ENCODE results near the gene DCXR.

The DCXR gene

DNA sequence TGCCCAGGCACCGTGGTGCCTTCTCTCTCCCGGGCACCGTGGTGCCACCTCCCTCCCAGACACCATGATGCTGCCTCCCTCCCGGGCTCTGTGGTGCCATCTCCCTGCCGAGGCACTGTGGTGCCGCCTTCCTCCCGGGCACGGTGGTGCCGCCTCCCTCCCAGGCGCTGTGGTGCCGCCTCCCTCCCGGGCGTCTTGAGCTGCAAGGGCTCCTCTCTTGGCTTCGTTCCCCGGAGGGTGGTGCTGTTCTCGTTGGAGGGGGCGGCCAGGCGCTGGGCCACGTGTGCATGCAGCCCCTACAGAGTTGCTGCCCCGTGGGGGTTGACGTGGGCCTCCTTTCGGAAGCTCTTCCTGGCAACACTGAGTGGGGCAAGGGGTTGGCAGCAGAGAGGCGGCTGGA, 23.1 kb downstream of the DCXR start:
- in situ Hi-C loops (cut with MboI; ENCODE audit: low sequenced_read_pairs) = no loop called here

DNA sequence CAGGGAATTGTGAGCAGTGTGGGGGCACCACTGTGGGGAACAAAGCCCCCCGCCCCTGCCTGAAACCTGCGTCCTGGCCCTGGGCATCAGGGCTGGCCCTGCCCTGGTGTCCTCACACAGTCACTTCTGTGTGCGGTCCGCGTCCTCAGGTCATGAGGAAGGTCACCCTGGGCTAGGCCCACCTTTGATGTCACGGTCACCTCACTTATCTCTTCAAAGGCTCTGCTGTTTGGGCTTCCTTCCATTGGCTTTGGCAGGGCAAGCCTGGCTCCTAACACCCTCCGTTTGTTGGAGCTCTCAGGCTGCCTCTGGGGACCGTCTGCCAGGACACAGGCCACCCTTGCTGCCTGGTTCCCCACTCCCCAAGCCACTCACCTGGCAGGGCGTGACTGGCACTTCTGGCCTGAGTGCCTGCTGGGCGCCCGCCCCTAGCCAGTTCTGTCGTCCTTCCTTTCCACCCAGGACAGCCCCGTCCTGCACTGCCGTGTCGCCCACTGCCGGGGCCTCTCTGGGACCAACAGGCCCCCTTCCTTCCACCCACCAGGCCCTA, 23.6 kb downstream of the DCXR start:
- in situ Hi-C loops (cut with MboI; ENCODE audit: low sequenced_read_pairs) = no loop called here

DNA sequence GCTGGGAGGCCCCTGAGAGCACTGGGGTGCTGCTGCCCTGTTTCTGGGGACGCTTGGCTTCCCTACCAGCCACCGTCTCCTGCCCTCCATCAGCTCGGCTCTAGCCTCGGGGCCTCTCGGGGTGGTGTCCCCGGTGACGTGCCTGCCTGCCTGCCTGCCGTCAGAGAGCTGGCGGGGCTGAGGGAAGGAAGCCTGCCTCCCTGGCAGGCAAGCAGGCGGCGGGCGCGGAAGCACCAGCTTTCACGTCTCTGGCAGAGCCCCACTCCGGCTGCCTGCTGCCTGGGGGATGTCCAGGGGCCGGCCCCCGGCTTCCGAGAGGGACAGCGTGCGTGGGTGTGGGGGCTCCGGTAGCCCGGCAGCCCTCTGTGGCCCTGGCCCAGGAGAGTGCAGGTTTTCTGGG, 24.2 kb downstream of the DCXR start:
- in situ Hi-C loops (cut with MboI; ENCODE audit: low sequenced_read_pairs) = no loop called here

DNA sequence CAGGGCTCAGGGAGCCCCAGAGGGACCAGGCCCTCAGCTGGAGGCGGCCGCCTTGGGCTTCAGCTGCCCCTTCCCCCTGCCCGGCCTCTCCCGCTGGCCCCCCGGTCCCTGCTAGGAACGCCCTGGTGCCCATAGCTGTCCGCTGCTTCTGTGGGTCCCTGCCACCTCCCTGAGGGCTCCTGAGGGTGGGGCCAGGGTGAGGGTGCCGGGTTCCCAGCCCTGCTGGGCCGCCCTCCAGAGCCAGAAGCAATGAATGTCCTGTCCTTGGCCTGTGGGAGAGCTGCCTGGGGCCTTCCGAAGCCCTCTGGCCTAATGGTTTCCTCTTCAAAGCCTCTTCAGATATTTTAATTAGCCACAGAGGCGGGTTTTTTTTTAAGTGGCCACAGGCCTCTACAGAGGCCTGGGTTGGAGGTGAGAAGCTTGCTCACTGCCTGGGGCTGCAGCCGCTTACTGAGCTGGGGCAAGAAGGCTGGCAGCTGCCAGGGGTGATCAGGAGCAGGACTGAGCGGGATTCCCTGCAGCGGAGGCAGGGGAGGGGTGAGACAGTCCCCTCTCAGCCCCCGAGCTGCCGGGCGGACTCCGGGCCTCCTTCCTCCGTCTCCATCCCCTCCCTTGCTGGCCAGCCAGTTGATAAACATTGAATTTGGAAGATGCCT, 24.7 kb downstream of the DCXR start:
- in situ Hi-C loops (cut with MboI; ENCODE audit: low sequenced_read_pairs) = no loop called here

DNA sequence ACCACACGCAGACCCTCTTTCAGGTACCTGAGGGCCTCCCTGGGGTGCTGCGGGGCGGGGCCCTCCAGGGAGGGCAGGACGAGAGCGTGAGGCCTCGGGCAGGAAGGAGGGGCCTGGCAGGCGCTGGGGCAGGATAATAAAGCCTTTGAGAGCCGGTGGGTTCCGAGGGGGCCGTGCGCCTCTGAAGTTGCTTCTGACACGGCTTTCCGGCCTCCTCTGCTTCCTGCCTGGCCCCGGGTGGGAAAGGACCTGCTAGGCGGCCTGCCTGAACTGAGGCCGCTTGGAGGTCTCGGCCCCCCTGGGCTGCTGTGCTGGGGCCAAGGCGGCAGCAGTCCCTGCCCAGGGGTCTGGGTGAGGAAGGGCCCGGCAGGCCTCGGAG, 25.2 kb downstream of the DCXR start:
- in situ Hi-C loops (cut with MboI; ENCODE audit: low sequenced_read_pairs) = no loop called here

DNA sequence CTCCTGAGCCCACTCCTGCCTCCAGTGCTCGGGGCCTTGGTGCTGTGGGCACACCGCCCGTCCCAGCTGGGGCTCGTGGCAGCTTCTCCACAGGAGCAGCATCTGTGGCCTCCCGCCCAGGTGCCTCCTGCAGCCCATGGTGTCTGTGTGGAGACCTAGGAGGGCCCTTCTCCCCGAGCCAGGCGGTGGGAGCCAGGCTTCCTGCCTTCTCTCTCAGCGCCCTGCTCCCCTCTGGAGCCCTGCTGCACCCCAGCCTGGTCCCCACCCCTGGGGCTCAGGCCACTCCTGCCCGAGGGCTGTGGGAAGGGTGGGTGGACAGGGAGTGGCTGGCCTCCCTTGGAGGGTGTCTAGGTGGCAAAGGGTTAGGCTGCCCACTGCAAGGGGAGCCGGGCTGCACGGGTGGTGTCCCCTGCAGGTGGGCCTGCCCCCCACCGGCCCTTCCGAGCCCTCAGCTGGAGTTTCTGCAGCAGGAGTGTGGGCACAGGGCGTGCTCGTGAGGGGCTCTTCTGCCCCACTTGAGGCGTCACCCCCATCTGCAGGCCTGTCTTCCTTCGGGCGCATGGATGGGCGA, 25.8 kb downstream of the DCXR start:
- in situ Hi-C loops (cut with MboI; ENCODE audit: low sequenced_read_pairs) = no loop called here

DNA sequence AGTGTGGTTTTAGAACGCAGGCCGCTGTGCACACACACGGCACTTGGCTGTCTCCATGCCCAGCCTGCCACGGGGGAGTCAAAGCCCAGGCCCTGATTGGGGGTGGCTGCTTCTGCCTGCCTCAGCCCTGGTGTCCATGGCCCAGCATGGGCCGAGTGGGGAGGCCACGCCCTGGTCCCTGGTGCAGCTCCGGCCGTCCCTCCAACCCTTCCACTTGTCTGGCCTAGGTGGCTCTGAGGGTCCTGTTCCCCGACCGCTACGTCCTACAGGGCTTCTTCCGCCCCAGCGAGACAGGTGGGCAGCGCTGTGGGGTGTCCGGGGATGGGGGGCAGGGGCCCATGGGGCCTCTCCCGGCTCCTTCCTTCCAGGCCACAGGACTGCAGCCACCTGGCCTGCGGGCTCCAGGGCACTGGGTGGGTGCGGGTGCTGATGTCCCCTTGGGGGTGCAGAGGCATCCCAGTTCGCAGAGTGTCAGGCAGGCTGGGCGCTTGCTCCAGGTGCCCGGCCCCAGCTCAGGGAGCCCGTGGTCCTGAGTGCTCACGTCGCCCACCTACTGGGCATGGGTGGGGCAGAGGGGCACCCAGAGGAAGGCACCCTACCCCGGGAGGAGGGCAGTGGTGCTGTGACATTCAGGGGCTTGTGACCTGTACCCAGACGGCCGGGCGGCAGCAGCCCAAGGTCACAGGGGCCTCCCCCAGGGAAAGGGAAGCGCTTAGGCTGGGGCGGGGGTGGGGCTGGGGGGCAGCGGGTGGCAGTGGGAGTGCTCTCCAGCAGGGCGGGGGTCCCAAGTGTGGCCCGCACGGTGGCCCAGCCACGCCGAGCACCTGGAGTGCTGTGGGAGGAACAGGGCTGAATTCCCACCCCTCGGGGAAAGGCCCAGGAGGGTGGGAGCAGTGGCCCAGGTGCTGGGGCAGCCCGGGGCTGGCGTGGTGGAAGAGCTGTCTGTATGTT, 26.6 kb downstream of the DCXR start:
- in situ Hi-C loops (cut with MboI; ENCODE audit: low sequenced_read_pairs) = no loop called here

DNA sequence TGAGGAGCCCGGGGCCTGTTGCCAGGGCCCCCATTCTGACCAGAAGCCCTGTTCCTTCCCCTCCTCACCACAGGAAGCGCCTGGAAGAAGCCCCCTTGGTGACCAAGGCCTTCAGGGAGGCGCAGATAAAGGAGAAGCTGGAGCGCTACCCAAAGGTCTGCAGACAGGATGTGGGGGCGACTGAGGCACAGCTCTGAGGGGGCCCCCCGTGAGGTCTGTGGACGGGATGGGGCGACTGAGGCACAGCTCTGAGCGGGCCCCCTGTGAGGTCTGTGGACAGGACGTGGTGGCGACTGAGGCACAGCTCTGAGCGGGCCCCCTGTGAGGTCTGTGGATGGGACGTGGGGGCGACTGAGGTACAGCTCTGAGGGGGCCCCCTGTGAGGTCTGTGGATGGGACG, 28.1 kb downstream of the DCXR start:
- in situ Hi-C loops (cut with MboI; ENCODE audit: low sequenced_read_pairs) = no loop called here

DNA sequence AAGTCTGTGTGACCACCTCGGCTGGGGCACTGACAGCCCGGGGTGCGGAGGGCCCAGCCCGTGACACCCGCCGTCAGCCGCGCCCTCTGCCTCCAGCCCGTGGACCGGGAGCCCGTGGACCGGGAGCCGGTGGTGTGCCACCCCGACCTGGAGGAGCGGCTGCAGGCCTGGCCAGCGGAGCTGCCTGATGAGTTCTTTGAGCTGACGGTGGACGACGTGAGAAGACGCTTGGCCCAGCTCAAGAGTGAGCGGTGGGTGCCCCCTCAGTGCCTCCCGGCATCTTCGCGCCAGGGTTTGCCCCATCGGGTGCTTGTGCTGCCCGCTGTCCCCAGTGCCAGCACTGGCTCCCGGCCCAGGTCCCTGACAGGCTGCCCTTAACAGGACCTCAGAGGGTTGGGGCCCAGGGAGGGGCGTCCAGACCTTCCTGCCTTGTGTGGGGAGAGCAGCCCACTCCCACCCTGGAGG, 28.5 kb downstream of the DCXR start:
- in situ Hi-C loops (cut with MboI; ENCODE audit: low sequenced_read_pairs) = no loop called here

DNA sequence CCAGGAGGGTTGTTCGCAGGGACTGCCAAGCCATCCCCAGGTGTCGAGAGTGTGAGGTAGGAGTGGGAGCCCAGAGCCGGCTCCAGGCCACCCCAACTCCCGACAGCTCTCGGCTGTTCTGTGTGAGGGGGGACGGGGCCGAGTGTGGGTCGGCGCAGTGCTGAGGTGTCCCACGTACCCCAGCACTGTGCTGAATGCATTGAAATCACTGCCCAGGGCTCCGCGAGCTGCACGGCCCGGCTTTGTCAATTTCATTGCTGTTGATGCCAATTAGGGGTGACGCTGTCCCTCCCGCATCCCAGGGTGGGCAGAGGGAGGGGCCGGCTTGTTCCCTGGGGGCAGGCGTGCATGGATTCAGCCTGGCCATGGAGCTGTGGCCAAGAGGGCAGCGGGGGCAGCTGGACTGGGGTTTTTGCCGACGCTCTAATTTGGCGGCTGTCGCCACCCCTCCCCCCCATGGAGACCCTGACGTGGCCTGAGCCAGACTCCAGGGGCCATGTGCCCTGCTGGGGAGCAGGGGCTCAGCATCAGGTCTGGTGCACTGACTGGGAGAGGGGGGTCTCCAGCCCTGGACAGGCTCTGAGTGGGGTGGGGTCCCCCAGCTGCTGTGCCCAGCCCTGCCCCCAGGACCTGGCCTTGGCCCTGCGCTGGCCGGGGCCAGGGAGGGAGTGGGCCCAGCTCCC, 29.1 kb downstream of the DCXR start:
- in situ Hi-C loops (cut with MboI; ENCODE audit: low sequenced_read_pairs) = no loop called here

DNA sequence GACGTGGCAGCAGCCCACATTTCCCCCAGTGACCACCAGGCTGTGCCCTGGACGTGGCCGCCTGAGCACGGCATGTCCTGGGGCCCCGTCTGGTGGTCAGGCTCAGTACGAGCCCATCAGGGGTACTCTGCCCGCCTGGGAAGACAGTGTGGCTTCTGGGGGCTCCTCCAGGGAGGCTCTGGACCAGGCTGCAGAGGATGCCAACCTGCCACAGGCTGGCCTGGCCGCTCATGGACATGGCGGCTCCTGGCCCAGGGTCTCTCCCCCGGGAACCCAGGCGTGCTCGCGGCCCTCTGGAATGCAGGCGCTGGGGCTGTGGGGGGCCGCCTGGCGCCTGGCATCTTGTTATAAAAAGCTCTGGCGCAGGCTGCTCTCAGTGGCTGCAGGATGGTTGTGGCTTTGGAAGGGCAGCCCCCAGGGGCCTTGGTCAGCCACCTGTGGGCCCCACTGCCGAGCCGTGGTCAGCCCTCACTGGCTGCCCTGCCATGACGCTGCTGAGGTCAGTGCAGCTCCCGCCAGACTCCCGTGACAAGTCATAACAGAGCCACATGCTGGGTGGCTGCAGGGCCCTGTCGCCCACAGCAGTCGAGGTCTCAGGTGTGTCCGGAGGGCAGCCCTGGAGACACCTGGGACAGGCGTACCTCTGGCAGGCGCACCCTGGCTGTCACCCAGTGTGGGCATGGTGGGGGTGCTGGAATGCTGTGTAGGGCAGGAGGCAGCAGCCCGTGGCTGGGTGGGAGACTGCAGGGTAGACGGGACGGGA, 29.8 kb downstream of the DCXR start:
- in situ Hi-C loops (cut with MboI; ENCODE audit: low sequenced_read_pairs) = no loop called here

DNA sequence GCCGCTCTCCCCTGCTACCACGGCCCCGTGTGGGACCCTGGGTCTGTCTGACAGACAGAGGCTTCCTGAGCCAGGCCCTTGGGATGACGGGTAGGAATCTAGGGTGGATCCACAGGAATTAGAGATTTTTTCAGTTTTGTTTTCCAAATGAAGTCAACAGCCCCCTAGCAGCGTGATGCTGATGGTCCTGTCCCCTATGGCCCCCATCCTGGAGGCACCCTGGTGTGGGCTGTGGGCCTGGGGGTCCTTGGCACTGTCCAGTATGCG, 30.3 kb downstream of the DCXR start:
- in situ Hi-C loops (cut with MboI; ENCODE audit: low sequenced_read_pairs) = no loop called here

DNA sequence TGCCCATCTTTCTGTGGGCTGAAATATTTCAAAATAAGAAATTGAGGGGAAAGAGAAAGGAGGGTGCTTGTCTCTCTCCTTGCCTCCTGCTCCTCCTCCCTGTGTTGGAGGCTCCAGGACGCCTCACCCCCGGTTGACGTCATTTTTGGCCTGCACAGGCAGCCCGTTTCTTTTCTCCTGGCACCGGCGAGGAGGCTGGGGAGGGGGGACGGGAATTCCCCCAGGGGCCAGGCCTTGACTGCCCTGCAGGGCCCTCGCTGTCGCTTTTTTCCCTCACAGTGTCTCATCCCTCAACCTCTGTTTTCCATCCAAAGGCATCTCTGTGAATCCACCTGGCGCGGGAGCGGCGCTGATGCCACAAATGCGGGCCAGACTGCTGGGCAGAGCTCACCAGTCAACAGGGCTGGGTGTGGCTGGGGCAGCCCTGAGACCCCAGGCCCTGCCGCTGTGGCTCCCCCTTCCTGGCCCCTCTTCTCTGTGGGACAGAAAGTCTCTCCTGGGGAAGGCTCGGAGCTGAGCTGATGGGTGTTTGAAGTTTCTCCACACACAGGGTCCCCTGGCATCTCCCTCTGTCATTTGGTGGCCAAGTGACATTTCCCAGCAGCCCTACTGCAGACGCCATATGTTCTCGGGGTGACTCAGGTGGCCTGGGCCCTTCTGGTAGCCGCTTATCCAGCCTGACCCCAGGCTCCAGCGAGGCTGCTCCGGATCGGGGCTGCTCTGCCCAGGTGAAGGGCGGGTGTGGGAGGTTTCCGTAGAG, 30.8 kb downstream of the DCXR start:
- in situ Hi-C loops (cut with MboI; ENCODE audit: low sequenced_read_pairs) = no loop called here

DNA sequence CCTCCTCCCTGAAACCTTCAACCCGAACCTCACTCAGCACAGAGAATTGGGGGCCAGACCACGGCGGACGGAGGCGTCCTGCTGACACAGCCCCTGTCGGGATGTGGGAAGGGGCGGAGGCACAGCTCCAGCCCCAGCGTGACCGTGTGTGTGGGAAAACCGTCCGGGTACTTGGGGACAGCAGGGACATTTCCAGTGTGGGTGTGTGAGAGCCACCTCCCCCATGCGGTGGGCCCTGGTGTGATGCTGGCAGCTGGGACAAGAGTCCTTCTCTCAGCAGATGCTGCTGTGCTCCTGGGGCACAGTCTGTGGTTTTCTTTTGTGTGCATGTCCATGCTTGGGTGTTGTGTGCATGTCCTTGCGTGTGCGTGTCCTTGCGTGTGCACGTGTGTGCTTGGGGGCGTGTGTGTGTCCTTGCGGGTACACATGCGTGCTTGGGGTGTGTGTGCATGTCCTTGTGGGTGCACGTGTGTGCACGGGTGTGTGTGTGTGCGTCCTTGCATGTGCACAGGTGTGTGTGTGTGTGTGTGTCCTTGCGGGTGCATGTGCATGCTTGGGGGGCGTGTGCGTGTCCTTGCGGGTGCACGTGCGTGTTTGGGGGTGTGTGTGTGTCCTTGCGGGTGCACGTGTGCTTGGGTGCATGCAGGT, 31.7 kb downstream of the DCXR start:
- in situ Hi-C loops (cut with MboI; ENCODE audit: low sequenced_read_pairs) = no loop called here

DNA sequence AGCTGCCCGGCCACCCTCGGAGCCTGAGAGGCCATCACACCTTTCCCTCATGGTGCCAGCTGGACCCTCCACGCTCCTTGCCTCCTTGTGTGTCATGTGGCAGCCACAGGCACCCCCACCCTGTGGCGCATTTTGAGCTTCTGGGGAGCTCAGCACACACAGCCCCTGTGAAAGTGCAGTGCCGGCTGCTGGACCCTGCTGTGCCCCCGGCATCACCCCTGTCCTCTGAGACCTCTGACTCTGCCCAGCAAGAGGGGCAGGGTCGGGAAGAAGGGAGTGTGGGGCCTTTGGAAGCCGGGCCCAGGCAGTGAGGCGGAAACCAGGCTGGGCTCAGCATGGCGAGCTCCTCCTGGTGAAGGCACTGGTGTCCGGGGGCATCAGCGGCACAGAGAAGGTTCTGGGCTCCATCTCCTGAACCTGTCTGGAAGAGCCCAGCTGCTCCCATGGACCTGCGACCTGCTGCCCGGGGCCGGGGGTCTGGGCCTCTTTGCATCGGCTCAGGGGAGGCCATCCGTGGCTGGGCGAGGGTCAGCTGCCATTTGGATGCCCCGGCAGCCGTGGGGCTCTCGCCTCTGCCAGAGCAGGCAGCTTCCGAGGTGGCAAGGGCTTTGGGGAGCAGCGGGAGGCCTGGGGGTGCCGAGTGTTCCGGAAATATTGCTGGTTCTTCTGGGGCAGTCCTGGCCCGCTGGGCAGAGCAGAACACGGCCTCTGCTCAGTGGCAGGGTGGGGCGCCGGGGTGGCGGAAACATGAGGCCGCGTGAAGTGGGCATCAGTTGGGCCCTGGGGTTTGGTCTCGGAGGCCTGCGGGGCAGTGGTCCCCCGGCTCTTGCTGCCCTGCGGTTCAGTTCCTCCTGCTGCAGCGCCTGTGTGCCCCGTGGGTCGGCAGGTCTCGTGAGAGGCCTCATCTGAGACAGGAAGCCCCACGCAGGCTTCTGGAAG, 32.7 kb downstream of the DCXR start:
- in situ Hi-C loops (cut with MboI; ENCODE audit: low sequenced_read_pairs) = no loop called here

DNA sequence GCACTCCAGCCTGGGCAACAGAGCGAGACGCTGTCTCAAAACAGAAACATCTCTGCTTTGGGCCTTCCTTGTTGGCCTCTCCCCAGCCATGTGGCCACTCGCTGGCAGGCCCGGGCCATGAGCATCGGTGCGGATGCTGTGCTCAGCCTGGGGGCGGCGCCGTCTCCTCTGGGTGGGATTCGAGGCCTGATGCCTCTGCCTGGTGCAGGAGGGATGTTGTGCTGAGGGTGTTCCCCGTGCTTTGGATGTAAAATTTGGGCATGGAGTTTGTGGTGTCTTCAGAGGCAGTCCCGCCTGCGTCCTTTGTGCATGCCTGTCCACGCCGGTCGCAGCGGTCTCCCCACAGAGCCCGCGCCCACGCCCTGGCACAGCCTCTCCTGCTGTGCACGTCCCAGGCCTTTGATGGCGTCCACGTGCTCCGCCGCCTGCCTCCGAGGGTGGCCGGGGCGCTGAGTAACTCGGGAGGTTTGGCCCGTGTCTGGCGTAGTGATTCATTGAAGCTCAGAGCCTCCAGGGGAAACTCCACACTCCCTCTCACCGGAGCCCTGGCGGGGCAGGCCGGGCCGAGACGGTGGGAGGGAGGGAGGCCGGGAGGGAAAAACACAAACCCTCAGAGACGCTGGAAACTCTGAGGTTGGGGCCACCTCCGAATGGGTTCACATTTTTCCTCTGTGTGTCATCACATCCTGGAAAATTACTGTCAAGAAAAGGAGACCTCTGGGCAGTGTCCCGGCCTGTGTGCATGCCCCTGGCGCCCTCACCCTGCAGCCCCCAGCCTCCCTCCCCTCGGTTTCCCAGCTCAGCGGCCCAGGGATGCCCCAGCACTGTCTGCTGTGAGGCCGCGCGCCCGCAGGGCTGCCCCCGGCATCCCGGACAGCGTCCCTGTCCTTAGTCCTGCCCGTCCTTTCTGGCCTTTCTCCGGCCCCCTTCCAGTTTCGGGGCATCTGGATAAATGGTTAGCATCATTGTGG, 33.8 kb downstream of the DCXR start:
- in situ Hi-C loops (cut with MboI; ENCODE audit: low sequenced_read_pairs) = no loop called here

DNA sequence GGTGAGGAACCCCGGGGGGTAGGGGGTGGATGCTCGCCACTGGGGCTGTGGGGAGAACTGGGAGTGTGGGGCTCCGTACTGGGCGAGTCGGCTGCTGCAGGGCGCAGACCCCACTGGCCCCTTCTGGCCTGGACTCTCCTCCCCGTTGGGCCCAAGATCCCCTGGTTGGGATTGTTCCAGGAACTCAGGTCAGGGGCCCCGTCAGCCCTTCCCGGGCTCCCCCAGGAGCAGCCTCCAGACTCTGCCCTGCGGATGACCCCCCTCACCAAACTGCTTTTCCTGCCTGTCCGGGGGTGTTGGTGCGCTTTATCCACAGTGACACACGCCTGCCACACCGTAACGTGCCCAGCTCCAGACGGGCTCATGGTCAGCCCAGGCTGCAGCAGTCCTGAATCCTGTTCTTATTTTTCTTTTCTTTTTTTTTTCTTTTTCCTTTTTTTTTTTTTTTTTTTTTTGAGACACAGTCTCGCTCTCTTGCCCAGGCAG, 35.9 kb downstream of the DCXR start:
- in situ Hi-C loops (cut with MboI; ENCODE audit: low sequenced_read_pairs) = no loop called here
